HG02678 (cell line): ENCODE results near the gene MBD6.
A peak's percentile ranks its signal among the peaks of the same experiment; 100 is the strongest.
"Not testable (repeated sequence)": the region's sequence is repeated elsewhere in the genome, so short reads cannot be mapped to it uniquely, and the experiment has no call there.

ENCODE experiments used
- ATAC-seq: cut with Tn5 transposase; IDR thresholded peaks from one replicate; pipeline ENCODE4 v1.9.1; 2021; ENCODE audit warnings: mild to moderate bottlenecking, moderate library complexity; ENCODE audit not compliant: unreplicated experiment

The MBD6 gene

DNA sequence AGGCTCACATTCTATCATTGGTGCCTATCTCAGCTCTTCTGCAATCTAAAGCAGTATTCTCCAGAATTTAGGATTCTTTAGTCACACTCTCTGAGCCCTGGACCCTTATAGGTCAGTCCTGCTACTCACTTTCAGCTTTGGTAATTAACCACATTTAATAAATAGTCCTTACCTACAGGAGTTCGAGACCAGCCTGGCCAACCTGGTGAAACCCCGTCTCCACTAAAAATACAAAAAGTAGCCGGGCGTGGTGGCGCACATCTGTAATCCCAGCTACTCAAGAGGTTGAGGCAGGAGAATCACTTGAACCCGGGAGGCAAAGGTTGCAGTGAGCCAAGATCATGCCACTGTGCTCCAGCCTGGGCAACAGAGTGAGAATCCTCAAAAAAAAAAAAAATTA lies 8.9 kb upstream of the MBD6 start:
- ATAC-seq: not testable (repeated sequence)

DNA sequence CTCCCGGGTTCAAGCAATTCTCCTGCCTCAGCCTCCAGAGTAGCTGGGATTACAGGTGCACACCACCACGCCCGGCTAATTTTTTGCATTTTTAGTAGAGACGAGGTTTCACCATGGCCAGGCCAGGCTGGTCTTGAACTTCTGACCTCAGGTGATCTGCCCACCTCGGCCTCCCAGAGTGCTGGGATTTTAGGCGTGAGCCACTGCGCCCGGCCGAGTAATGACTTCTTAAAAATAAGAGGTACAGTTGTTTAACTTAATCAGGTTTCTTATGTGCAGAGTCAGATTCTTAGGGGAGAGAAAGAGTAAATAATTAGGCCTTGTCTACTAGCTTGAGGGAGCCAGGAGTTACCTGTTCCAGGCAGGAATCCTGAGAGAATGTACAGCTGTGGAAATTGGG lies 8.4 kb upstream of the MBD6 start:
- not testable (repeated sequence) for ATAC-seq

DNA sequence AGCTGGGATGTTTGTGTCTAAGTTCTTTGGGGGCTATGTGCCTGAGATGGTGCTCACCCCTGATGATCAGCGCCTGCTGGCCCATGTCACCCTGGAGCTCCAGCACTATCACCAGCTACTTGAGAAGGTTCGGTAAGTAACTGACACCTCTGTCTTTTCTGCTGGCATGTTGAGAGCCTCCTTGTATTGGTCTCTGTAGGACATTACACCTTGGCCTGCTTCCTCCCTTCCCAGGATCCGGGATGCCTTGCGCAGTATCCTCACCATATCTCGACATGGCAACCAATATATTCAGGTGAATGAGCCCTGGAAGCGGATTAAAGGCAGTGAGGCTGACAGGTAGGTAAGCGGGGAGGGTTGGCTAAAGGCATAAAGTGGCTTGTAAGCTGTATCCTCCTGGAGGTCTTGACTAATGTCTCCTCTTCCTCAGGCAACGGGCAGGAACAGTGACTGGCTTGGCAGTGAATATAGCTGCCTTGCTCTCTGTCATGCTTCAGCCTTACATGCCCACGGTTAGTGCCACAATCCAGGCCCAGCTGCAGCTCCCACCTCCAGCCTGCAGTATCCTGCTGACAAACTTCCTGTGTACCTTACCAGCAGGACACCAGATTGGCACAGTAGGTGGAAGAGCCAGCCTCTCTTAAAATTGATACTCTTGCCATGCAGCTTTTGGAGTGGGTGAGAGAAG lies 7.8 kb upstream of the MBD6 start:
- no peak for ATAC-seq

DNA sequence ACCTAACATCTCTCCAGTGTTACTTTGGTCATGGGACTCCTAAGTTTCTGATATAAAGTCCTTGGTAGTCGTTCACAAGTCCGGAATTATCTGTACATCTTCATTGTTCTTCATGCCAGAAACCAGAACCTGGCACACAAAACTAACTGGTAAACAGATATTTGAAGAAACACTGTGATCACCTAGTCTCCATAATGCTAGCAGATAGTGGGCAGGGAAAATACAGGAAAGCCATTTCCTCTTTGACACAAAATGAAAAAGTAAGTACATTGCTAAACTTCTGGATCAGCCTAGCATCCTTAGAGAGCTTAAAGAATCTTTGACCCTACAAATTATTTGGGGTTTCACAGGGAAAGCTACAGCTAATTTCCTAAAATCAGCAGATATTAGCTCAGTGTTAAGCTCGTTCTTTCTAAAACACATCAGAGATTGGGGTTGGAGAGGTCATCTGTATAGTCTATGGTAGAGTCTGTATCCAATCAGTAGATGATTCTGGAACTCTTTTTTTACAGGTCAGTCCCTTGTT lies 7.2 kb upstream of the MBD6 start:
- ATAC-seq: no peak

DNA sequence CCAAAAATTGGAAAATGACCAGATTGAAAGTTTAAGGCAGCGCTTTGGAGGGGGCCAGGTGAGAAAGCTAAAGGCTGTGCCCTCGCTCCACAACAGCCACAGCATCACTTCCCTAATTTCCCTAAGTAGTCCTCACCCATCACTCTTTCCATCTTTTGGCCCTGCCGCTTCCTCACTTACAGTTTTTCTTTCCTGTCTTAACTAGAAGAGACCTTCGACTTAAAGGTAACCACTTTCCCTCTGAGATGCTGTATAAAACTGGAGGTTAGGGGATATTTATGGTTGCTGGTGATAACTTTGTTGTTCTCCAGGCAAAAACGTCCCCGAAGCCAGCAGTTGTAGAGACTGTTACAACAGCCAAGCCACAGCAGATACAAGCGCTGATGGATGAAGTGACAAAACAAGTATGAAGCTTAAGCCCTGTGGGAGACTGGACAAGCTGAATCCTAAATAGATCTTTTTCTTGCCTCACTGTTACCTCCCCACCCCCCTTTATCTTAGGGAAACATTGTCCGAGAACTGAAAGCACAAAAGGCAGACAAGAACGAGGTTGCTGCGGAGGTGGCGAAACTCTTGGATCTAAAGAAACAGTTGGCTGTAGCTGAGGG lies 6.6 kb upstream of the MBD6 start:
- ATAC-seq: no peak

DNA sequence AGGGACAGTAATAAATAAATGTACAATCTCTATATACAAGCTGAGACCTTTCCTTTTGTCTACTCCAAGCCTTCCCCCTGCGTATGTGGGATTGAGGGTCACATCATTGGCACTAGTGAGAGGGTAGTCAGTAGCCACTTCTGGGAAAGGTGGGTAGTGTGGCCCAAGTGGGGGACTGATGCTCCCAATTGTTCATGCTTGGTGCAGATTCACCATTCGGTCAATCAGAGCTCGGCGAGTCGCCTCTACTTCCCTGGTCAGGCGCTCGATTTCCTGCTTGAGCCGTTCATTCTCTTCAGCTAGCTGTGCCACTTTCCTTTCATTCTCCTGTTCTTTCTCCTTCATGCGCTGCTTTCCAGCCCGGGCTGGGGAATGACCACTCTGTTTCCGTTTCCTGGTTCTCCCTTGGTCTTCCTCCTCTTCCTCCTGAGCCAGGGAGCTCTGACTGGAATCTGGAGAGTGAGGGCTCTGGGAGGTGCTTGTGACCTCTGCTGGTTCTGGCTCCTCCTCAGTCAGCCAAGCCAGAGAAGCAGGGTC lies 5.9 kb upstream of the MBD6 start:
- no peak for ATAC-seq

DNA sequence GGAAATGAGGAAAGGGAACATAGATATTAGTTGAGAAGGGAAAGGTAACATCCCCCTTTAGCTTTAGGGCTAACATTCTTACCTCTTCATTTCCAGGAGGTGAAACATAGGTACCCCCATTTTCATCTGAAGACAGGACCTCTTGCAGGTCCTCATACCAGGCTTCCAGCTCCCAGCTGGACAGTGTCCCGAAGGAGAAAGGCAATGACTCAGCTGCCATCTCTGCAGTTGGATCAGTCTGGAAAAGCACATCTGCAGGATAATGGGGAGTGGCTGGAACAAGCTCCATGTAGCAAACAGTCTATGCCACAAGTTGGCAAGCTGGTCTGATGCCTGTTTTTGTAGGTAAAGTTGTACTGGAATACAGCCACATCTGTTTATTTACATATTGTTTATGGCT lies 5.4 kb upstream of the MBD6 start:
- ATAC-seq: no peak

DNA sequence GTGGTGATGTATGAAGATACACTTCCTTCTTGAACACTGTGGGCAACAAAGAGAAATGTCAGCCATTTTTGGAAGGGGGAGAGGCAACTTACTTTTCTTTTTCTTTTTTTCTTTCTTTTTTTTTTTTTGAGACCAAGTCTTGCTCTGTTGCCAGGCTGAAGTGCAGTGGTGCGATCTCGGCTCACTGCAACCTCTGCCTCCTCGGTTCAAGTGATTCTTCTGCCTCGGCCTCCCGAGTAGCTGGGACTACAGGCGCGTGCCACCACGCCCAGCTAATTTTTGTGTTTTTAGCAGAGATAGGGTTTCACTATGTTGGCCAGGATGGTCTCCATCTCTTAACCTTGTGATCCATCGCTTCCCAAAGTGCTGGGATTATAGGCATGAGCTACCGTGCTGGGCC lies 4.9 kb upstream of the MBD6 start:
- ATAC-seq: not testable (repeated sequence)

DNA sequence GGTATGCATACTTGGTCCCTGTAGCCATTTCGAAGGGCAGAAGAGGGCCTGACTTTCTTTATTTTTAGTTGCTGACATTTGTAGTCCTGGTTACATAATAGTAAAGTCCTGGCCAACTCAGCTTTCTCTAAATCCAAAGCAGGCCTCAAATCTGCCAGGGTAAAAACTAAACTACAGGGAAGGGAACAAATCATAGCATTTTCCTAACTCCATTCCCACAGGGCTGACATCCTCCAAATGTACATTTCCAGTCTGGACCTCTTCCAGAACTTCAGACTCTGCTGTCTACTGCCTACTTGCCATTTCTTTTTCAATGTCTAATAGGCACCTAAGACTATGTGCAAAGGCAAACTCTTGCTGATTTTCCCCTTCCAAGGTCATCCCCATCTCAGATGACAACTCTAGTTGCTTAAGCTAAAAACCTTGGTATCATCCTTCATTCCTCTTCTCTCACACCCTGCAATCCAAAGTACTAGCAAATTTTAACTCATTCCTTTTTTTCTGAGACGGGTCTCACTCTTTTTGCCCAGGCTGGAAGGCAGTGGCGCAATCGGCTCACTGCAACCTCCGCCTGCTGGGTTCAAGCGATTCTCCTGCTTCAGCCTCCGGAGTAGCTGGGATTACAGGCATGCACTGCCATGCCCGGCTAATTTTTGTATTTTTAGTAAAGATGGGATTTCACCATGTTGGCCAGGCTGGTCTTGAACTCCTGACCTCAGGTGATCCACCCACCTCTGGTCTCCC lies 4.3 kb upstream of the MBD6 start:
- ATAC-seq: no peak

DNA sequence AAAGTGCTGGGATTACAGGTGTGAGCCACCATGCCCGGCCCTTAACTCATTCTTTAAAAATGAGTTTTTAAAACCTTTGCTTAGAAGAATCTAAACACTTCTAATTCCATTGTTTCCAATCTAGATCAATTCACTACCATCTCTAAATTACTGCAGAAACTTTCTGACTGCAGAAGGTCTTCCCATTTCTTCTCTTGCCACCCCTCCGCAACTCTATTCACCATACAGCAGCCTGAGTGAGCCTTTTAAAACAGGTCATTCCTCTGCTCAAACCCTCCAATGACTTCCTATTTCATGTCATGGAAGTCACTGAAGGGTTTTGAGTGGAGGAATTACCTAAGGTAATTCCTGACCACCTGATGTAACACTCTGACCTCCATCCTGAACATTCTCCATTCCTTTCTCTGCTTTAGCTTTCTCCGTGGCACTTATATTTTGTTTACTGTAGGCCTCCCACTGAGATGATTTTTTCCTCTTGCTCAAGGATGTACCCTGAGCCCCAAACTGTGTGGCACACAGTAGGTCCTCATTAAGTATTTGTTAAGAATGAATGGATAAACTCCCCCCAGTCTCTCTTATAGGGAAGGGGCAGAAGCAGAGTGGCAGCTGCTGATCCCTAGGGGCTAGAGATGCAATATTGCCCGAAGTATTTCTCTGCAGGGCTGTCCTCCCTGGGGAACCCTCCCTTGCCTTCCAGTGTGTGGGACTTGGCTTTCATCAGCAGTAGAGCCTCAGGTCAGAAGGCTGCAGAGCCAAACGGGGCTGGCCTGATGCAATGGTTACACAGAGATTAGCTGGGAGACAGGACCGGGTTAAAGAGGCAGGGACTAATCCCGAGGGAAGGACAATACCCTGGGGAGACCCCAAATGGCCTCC lies 3.5 kb upstream of the MBD6 start:
- ATAC-seq: no peak

DNA sequence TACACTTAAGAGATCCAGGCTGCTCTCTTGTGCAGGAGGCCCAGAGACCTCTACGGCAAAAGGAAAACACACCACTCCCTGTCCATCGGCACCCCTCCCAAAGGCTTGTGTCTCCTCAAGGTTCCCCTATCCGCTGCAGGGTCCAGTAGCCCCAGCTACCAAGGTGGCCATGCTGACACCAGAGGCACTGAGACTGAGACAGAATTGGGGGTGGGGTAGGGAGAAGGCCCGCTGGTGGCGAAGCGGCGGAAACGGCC lies 2.9 kb upstream of the MBD6 start:
- ATAC-seq: no peak

DNA sequence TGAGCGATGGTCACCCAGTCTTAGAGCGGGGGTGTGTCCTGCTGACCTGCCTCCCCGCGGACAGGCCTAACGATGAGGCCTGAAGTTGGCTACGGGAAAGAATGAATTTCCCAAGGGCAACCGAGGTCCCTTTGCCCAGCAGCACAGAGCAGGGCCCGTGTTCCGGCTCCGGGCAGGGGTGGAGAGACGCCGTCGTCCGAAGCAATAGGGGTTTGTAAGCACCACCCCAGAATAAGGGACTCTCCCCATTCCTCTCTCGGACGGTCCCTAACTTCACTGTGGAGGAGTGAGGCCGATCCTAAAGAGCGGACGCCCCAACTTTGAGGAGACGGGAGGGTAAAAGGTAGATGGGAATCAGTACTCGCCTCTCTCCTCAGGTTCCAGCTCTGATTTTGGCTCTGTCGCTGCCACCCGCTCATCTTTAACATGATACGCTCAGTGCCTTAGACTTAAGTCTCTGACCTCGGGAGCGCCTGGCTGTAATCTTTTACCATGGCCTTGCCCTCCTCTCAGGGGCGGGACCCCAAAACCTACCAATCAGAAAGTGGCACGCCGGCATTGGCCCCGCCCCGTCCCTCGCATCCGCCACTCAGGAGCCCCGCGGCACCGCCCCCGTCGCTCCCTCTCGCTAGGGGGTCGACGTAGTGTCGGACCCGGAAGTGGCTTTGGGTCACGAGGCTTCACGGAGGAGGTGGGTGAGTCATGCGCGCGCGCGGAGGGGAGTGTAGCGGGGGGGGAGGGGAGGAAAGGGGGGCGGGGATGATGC lies 2.4 kb upstream of the MBD6 start, which contains the start of gene DDIT3:
Gene DDIT3 (minus strand): TSS at position 462 of the 766 bp plus-strand sequence. CDS start 3,108 bp downstream, outside the sequence.
- peak; percentile 68 for ATAC-seq

DNA sequence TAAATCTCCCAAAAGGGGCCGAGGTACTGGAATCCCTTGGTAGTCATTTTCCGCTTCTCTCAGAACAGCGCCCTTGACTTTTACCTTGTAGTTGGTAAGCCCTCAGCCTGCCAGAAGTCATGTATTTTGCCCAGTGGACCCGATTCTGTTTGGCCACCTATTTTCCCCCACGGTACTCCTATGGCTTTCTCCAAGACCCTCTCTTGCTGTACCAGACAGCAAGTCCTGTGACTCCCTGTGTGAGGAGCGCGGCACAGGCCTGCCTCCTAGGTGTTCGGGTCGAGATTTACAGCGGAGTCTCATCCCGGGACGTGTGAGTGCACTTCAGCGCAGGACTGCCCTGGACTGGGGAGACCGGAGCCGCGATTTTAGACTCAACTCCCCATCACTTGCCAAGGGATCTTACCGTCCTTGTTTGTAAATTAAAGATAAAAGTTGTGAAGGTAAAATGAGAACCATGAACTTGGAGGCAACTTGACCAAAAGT lies 1.1 kb upstream of the MBD6 start:
- ATAC-seq: no peak

DNA sequence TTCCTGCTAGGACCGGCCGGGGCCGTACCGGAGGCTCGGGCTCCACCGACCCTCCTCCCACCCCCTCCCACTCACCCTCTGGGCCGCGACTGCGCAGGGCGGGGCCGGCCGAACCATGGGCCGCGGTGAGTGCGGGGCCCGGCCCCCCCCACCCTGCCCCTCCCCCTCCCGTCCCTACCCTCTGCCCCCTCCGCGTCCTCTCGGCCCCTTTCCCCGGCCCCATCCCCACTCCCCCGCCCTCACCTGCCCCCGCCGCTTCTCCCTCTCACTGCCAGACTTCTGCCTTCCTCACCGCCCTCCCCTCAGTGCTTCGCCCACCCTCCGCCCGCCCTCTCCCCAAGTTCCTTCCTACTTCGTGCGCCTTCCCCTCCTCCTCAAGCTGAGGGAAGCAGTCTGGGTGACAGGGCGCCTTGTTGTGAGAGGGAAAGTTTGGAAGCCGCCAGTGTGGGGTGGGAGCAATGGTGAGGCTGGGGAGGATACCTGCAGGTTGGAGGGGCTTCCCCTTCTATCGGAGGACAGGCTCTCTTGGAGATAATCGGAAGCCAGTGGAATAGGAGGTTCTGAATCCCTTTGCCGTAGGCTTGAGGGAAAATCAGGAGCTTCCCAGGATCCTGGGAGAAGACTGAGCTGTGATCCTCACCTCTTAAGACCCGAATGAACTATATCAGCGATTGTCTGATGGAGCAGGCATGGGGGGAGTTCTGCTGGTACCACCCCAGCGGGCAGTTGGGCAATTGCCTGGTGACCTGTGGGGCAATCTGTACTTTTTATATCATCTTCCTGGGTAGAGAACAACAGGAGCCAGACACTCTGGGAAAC lies 472 bp downstream of the MBD6 start:
- ATAC-seq: no peak

DNA sequence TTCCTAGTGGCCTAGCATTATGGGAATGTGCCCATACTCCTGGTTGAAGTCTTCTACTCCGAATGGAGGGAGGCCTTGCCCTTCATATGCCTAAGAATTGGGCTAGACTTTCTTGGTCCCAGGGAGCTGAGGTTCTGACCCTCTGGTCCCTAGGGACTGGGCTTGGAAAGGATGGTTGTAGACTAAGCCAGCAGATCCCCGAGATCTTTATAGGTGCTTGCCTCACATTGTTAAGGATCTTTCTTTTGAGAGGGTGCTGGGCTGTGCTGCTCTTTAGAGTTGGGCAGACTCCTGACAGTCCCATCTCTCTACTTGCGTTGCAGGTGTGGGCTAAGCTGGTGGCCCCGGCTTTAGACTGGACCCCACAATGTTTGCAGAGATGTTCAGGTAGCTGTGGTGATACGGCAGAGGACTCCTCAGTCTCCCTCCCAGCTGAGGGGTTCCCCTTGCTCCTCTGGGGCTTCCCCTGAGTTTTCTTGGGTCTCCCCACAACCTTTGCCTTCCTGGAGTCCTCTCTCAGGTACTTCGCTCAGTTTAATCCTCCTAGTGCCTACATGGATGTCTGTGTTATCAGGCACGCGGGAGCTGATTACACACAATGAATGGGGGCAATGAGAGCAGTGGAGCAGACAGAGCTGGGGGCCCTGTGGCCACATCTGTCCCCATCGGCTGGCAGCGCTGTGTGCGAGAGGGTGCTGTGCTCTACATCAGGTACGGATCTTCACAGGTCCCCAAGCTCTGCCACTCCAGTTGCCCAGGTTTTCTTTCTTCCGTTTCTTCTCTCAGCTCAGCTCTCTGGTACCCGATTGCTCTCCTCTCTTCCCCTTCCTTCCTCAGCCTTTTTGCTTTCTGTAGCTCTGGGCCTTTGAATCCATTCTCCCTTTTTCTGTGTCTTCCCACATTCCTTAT lies 1.3 kb downstream of the MBD6 start:
- ATAC-seq: no peak

DNA sequence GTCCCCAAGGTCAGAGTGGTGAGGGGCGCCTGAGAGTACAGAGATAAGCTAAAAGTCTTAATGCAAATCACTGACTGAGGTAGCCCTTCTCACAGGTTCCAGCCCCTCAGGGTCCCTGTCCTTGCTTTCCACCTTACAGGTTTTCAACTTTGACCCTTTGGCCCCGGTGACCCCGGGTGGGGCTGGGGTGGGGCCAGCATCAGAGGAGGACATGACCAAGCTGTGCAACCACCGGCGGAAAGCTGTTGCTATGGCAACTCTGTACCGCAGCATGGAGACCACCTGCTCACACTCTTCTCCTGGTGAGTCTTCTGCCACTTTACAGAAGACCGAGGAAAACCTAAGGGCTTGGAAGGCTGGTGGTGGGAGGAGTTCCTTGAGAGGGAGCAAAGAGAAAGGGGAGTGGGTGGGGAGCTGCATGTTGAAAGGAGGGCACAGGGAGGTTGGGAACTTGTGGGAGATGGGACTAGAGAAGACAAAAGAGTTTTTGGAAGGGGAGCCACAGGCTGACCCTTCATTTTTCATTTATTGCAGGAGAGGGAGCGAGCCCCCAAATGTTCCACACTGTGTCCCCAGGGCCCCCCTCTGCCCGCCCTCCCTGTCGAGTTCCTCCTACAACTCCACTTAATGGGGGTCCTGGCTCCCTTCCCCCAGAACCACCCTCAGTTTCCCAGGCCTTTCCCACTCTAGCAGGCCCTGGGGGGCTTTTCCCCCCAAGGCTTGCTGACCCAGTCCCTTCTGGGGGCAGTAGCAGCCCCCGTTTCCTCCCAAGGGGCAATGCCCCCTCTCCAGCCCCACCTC lies 2.4 kb downstream of the MBD6 start:
- no peak for ATAC-seq
